Left kidney (tissue), 2 donors: ENCODE results near the gene SYNPO2. TPM values are rescaled to one million over a fixed set of nuclear protein-coding genes. Genes with fewer than 3 reads are reported as not detected.

Experiments used
- DNase-seq: peaks from one replicate; pipeline ENCODE4 v3.0.0-alpha.2; 2013
- polyA plus RNA-seq: library from polyadenylated mRNA; unstranded; fragments of 120-200 nt; gene quantifications from one replicate; pipeline ENCODE4 v1.2.1, GENCODE V29; 2013; ENCODE audit not compliant: insufficient read length

Gene SYNPO2
- polyA plus RNA-seq, 1 donor: 14.3 TPM

DNA sequence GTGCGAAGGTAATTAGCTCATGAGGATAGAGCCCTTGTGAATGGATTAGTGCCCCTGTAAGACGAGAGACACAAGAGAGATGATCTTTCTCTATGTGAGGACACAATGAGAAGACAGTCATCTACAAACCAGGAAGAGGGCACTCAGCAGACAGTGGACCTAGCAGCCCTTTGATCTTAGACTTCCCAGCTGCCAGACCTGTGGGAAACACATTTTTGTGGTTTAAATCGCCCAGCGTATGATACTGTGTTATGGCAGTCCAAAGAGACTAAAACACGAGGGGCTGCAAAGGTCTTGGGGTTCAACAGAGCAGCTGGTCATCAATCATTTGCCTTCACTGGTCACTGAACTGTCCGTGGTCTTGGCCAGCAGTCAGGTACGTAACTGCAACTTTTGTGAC lies 9.2 kb upstream of the SYNPO2 start:
- no peak for DNase-seq

DNA sequence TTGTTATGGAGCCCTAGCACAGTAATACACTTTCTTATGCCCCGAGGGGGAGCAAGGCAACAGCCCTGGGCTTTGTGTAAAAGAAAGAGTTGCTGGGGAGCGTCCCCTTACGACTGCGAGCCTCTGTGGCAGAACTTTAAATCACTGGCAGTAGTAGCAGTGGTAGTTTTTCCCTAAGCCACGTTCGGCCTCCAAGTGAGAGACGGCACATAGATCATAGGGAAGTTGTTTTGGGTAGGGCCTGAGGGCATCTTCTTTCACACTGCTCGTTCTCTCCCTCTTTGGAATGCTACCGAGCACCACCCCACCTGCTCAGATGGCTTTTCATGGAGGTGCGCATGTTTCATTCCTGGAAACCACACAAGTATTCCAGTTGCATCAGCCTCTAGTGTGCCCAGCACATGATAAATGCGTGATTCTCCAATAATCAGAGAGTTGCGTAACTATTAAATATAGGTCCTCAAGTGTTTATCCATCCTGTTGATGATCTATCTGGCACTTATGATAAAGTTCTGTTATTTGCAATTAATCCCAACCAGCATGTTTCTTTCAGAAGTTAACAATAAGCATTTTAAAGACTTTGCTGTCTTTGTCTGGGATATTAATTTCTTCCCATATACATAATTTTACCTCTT lies 7.0 kb upstream of the SYNPO2 start:
- DNase-seq: no peak

DNA sequence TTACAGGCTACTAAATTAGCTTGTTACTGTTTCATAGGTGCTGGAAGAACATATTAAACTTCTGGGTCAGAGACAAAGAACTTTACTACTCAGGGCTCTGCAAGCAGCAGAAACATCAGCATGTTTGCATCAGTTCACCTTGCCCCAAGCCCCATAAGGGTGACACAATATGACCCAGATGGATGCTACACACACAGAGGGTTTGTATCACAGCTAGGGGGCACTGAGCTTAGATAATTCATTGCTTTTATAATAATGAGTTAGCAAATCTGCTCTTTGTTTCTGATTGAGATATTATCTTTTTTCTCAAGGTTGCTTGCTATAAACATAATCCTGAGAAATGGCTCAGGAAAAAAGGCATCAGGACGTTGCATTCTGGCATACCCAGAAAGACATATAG lies 4.8 kb upstream of the SYNPO2 start:
- no peak for DNase-seq

DNA sequence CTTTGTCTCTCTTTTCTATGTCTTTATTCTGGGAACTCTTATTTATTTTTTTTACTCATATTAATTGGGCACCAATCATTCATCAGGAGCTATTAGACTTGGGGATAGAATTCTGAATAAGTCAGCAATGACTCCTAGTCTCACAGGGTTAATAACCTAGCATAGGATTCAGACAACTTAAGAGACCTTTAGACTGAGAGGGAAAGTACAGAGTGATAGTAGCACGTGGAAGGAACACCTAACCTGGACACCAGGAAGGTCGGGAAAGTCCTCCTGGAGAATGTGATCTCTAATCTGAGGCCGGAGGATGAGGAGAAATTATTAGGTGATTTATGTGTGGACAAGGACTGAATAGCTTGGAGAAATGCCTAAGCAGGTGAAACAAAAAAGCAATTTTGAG lies 3.9 kb upstream of the SYNPO2 start:
- no peak for DNase-seq

DNA sequence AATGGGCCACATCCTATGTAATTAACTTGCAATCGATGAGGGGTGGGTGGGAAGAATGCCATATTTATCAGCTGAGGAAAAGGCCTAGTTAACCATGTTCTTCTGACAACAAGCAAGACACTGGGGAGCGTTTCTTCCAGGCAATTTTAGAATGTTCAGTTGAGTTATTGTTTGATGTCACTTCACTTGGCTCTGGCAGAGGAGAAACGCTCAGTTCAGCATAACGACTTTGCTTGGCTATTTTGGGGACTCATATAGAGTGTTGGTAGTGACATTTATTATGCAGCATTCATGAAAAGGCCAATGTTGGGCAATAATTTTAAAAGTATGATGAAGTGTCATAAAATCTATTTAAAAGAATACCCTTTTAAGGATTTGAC lies 648 bp downstream of the SYNPO2 start:
- DNase-seq: no peak

DNA sequence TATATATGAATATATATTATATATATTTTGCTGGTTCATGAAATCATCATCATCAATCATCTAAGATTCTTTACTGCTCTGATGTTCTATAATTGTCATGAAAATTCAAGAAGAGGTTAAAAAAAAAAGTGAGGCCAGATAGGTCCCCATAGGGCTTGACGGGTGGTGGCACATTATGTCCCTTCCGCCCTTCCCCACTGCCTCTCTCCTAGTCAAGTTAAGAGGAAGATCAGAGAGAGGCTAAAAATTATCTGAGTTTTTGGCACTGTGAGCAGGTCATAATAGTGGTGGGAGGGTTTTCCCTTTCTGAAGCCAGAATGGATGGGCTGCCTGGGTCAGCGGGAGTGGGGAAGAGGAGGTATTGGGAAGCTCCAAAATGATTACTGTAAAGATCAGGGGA lies 5.4 kb downstream of the SYNPO2 start:
- no peak for DNase-seq

DNA sequence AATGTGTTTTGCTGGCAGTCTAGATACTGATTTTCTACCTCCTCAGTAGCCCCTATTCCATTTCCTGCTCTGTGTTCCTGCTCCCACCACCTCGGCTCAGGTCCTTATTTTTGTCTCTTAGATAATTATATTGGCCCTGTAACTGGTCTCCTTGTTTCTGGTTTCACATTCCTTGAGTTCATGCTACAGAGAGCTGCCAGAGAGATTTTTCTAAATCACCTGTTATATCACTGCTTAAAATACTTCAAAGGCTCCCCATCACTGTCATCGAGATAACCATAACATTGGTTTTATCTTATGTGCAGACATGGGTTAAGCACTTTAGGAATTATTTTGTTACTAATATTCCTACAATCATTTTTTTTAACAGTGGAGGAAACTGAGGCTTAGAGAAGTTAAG lies 9.6 kb downstream of the SYNPO2 start:
- no peak for DNase-seq

DNA sequence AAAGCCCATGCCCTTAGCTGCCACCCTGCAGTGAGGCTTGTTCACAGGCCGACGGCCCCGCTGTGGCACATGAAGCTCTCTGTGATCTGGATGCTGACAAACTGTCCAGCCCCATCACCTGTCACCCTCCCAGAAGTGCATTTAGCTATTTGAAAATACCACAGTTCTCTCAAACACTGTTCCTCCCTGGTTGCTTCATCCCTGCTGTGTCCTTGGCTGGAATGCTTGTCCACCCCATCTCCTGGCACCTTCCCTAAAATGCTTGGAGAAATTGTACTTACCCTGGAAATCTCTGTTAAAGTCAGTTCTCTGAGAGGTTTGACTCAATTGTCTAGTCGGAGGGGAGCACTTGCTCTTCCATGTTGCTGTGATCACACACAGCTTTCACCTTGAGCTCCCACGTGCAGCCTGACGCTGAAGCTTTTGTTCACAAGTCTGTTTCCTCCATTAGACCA lies 10.1 kb downstream of the SYNPO2 start:
- no peak for DNase-seq

DNA sequence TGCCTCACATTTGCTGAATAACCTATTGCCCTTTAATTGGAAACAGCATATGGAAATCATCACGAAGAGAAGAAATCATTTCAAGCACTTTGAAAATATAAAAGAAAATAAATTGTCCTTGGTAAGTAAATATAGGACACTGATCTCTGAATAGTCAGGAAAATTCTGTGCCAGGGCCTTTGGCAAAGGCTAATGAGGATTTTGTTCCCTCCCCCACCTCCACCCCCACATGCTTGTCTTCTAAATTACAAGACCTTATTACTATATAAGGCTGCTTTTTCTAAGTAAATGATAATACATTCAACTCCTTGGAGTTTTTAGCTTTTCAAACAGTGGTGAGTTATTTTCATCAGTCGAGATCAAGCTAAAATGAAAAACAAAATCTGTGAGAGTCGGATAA lies 15.8 kb downstream of the SYNPO2 start:
- DNase-seq: no peak

DNA sequence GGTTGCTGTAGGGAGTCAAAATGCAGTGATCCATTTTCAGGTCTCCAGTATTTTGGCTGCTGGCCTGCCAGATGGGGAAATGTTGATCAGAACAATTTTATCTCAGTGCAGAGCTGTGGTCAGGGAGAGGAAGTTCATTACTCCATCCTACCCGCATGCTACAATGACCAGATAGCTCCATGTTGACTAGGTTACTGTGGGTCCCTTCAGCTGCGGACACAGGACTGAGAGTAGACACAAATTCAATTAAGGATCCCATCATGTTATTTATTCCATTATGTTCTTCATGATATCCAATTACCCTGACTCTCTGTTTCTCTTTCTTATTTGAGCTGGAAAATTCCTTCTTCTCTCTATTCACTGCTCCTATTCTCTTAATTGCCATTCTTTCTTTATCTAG lies 16.3 kb downstream of the SYNPO2 start:
- no peak for DNase-seq

DNA sequence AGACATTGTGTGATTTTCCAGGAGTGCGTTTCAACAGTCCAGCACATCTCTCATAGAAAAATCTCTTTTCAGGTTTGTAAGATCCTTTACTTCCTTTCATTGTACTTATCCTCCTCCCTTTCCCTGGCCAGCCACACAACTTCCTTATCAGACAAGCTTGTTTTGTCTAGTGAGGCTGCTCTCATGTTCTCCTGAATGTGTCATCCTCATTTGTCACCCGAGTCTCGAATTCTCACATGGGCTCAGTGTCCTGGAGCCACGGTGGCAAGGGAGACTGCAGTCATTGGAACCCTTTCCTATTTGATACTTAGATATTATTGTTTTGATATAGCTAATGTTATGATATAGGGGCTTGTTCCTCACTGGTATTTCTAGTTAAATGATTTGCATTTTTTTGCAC lies 16.9 kb downstream of the SYNPO2 start:
- DNase-seq: no peak

DNA sequence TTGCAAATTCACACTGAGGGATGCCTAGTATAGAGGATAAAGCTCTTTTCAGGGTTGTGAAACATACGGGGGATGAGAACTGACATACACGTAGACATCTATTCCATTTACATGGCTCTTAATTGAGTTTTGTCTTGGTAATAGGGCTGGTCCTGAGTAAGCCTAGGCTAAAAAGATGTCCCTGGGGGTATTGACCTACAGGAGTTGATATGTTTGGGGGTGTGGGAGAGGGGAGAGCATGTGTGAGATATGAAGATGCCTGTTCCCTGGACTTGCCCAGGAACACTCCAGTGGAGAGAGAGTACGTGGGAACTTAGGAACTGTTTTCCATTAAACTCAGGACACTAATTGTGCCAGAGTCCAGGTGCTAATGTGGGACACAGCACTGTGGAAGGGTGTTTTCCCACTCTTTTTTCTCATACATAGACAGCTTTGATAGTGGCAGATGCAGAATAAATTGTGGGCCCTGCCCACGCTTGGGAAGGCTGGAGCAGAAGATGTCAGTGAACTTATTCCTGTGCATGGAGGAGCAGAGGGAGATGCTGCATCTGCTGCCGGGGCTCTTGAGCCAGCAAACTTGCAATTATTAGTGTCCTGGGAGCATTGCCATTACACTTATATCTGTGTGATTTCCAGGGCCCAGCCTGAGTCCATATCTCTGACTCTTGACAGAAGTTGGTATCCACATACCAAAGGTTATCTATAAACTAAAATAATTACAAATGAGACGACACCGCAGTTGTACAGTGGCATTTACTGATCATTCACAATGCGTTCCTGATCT lies 20.7 kb downstream of the SYNPO2 start:
- DNase-seq: no peak

DNA sequence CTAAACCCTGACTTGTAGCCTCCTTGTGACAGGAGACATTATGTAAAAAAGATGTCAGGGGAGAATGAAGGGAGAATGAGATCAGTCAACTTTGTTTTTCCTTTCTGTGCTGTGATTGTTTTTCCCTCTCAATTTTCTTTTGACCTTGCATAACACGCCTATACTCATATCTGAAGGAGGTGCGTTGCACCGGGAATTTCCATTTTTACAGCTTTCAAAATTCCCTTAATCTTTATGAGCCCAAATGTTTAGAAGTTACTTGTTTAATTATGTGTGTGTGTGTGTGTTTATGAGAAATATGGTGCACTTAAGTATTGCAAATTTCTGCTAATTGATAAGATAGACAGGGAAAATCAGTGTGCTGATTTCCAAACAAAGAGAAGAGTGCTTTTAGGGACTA lies 21.6 kb downstream of the SYNPO2 start:
- DNase-seq: no peak

DNA sequence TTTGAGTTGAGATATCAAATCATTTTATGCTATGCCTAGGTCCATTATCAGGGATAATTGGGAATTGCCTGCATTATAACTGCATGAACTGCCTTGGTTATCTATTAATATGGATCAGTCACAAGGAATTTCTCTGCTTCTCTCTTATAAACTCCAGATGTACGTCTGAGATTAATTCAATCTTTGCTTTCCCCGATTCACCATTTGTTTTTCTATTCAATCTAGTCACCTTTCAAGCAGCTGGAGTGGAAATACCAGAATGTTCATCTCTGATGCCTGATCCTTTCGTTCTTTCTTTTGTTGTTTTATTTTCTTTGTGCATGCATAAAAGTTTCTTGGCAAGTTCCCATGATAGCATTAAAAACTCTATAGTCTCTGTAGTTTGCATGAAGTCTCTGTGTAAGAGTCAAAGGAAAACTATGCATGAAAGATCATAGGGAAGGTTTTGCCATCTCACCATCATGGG lies 22.6 kb downstream of the SYNPO2 start:
- DNase-seq: no peak

DNA sequence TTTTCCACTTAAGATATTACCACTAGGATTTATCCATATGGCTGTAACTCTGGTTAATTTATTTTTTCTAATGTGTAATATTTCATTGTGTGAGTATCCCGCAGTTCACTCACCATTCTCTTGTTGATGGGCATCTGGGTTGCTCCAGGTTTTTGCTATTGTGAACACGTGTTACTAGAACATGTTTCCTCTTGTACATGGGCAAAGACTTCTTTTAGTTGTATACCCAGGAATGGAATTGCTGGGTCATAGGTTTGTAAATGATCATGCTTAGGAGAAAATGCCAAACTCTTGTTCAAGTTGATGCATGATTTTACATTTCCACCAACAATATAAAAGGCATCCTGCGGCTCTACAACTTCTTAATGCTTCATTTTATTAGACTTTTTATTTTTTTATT lies 26.8 kb downstream of the SYNPO2 start:
- no peak for DNase-seq

DNA sequence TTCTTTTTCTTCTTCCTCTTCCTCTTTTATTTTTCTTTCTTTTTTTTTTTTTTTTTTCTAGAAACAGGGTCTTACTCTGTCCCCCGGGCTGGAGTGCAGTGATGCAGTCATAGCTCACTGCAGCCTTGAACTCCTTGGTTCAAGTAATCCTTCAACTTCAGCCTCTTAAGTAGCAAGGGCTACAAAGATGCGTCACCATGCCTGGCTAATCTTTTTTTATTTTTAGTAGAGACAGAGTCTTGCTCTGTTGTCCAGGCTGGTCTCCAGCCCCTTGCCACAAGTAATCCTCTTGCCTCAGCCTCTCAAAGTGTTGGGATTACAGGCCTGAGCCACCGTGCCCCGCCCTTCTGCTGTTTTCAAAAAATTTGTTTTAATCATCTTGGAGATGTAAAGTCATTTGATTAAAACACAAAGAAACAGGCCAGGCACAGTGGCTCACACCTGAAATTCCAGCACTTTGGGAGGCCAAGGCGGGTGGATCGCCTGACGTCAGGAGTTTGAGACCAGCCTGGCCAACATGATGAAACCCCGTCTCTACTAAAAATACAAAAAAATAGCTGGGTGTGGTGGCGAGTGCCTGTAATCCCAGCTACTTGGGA lies 28.1 kb downstream of the SYNPO2 start:
- DNase-seq: no peak

DNA sequence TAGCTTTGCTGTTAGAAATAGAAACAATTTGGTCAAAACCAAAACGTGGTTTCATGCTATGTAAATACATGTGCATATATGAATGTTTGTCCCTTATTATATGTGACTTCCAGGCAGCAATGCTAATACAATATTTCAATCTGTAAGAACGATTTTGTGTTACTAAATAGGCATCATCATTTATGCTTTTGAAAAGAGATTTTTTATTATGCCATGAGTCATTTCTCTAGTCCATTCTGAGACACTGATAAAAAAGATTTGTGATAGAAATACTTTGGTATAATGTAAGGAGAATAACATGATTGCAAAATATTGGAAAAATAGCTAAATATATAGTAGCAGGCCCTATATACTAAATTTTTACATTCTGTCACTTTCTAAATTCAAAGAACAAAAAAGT lies 28.9 kb downstream of the SYNPO2 start:
- no peak for DNase-seq

DNA sequence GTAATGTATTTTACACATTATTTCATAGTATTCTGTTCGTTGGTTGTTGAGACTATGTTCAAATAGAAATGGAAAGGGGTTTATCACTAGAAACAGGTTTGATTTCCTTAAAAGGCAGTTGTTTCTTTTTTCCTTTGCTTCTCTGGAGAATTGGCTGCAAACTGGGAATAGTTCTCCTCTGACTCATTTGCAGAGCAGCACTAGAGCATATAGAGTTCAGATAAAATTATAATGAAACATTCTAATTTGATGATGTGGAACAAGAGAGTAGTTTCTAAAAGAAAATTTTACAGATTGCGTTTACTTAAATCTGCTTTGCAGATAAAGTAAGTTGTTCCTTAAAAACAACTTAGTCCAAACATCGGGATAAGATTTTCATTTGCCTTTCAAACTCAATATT lies 29.7 kb downstream of the SYNPO2 start:
- DNase-seq: peak; percentile 44

DNA sequence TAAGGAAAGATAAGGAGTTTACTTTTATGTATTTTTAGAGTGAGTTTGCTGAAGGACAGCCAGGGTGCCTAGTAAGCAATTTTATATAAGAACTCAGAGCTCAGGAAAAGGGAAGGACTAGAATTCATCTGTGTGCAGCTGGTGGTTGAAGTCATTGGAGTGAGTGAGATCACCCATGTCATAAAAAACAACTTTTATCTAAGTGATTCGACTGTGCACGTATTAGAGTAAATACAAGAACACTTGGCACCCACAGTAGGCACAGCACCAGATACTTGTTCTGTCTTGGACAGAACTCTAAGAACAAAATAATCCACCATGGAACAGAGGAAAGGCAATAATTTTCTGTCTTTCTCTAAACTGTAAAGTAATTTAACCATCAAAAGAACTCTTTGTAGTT lies 31.6 kb downstream of the SYNPO2 start:
- DNase-seq: no peak

DNA sequence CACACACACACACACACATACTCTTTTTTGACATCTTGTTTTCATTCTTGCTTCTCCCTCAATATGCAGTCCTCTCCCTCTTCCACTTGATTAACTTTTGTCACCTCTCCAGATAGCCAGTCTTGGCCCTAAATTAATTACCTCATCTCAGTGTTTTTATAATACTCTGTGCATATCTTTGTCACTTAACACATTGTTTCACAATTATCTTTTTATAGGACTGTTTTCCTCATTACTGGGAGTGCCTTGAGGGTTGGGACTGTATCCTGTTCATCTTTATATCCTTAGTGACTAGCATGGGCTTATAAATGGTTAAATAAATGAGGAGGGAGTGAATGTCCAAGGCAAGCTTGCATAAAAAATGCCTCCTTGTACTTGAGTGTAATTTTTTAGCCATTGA lies 33.1 kb downstream of the SYNPO2 start:
- DNase-seq: no peak

DNA sequence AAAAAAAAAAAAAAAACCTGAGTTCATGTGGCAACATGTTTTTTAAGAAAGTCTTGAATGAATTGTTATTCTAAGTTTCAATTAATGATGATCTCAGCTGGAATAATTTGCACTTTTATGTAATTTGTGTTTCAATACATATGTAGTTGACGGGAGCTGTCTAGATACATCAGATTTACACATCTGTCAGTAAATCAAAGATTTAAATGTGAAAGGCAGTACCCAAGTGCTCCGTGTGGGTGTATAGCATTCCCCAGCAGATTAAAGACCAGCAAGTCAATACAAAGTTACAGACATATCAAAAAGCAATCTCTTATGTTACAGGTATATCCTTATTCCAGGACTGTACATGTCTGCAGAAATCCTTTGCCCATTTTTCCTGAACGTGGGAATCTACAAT lies 35.2 kb downstream of the SYNPO2 start:
- no peak for DNase-seq

DNA sequence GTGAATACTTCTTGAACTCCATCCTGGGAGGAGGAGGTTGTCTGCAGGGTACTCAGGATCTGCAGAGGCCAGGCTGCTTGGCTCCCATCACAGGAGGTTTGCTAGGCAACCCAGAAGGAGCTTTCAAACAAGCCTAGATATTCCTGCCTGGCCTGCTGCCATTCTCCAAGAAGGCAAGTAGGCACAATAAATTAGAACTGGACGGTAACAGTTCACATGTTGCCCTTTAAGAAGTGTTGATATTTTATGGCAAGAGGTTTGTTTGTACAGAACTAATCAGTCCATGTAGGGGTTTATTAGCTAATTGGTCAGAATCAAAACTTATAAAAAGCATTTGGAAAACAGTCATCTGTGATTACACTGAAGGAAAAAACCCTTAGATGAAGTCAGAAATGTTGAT lies 39.3 kb downstream of the SYNPO2 start:
- peak; percentile 47 for DNase-seq

DNA sequence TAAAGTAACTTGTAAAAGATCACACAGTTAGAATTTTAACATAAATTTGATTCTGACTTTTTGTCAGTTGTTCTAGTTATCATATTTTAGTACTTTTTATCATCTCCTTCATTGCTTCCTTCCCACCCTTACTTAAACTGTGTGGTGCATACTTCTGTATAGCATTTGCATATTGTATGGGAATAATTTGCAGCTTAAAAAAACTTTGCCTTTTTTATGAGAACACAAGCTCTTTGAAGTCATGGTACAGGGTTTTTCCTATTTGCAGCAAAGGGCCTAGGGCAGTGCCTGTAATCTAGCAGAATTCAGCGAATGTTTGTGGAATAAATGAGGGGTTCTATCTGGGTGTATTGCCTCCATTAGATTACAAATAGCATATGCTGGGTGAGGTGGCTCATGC lies 41.6 kb downstream of the SYNPO2 start:
- no peak for DNase-seq

DNA sequence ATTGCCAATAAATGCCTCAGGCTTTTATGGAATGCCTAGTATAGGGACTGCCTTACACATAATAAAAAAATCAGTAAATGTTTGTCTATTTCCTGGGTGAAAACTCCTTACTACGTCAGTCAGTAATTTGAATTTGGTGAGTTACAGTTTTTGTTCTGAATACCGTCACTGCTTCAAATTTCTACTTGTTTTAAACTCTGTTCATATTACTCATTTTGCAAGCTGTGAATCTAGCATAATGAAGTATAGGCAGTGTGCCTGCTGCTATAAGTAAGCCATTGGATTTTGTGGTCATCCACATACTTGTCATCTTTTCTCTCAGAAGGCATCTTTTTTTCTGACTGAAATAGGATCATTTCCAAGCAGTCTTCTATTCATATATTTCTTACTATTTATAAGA lies 43.1 kb downstream of the SYNPO2 start:
- DNase-seq: no peak
